ENCODE results near the gene SMAD7. TPM values are rescaled to one million over a fixed set of nuclear protein-coding genes. Genes with fewer than 3 reads are reported as not detected.

Gene SMAD7
- total RNA-seq, 6 experiments from 2014 or later = 29.6 to 35.8 (median 30.7) TPM

DNA sequence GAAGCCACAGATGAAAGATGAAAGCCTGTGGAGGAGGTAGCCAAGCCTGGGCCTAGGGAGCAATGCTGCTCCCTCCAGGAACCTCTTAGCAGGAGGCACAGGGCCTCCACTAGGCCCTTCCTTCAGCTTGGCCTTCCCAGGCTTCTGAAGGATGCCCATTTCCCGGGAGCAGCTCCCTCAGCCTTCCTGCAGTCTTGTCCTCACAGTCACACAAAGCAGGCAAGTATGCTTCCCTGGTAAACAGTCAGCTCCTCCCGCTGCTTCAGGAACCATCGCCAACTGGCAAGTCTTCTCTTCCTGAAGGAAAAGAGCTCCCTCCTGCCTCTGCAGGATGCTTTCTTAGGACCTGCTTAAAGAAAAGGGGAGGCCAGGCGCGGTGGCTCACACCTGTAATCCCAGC is 53.2 kb downstream of the SMAD7 start:
- DNase-seq = no peak

DNA sequence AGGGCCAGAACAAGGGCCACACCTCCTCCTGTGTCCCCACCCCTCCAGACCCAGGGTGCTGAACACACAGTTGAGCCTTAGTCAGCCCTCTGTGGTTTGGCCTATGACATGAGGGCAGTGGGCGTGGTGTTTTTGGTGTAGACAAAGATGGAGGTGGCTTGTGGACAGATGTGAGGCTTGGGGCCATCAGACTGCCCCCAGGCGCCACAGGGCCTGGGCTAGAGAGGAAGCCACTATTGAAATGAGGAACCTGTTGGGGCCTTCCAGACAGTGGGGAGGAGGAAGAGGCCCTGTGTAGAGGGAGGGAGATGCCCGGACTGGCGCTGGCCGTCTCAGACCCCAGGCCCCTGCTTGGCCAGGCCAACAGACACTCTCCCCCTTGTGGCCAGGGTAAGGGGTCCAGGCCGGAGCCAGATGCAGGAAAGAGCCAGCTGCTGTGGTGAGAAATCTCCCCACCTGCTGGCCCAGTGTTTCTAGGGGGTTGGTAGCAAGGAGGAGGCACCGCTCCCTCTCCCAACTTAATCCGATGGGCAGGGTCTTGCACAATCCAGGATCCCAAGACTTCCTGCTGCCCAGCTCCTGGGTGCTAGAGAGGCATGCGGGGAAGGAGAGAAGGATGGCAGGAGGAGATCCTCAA is 53.8 kb downstream of the SMAD7 start:
- no peak for DNase-seq
- peaks cover 6% of the 10 kb centered on the region for H3K9me3 Mint-ChIP-seq
- TF ChIP-seq, protein P1, sequence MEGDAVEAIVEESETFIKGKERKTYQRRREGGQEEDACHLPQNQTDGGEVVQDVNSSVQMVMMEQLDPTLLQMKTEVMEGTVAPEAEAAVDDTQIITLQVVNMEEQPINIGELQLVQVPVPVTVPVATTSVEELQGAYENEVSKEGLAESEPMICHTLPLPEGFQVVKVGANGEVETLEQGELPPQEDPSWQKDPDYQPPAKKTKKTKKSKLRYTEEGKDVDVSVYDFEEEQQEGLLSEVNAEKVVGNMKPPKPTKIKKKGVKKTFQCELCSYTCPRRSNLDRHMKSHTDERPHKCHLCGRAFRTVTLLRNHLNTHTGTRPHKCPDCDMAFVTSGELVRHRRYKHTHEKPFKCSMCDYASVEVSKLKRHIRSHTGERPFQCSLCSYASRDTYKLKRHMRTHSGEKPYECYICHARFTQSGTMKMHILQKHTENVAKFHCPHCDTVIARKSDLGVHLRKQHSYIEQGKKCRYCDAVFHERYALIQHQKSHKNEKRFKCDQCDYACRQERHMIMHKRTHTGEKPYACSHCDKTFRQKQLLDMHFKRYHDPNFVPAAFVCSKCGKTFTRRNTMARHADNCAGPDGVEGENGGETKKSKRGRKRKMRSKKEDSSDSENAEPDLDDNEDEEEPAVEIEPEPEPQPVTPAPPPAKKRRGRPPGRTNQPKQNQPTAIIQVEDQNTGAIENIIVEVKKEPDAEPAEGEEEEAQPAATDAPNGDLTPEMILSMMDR (IDR thresholded peaks at IDR 0.05) = peak; percentile 35
- peak overlapping the region; percentile 18 for H3K27ac Mint-ChIP-seq
- H3K4me3 Mint-ChIP-seq = no peak overlapping the region
- no peaks in the 10 kb centered on the region; the same call in 1 of the 2 replicates for H3K27me3 Mint-ChIP-seq (ENCODE audit: insufficient read depth)
- peaks cover 41% of the 10 kb centered on the region for H3K4me1 Mint-ChIP-seq (ENCODE audit: low read depth)
- peaks cover 13% of the 10 kb centered on the region; the same call in 1 of the 2 replicates for H3K36me3 Mint-ChIP-seq (ENCODE audit: low read depth)

More for the DNA sequence above, 53.2 kb downstream of the SMAD7 start:
- Mint-ChIP-seq H3K36me3 (ENCODE audit: low read depth) (peaks cover 13% of the 10 kb centered on the region; the same call in 1 of the 2 replicates), H3K9me3 (peaks cover 6% of the 10 kb centered on the region), H3K4me3 (no peak overlapping the region), H3K27ac (no peak overlapping the region; the same call in 1 of the 2 replicates), H3K4me1 (ENCODE audit: low read depth) (peaks cover 47% of the 10 kb centered on the region), H3K27me3 (ENCODE audit: insufficient read depth) (no peaks in the 10 kb centered on the region; the same call in 1 of the 2 replicates)
- TF ChIP-seq, protein P1 (IDR thresholded peaks at IDR 0.05) = no peak

DNA sequence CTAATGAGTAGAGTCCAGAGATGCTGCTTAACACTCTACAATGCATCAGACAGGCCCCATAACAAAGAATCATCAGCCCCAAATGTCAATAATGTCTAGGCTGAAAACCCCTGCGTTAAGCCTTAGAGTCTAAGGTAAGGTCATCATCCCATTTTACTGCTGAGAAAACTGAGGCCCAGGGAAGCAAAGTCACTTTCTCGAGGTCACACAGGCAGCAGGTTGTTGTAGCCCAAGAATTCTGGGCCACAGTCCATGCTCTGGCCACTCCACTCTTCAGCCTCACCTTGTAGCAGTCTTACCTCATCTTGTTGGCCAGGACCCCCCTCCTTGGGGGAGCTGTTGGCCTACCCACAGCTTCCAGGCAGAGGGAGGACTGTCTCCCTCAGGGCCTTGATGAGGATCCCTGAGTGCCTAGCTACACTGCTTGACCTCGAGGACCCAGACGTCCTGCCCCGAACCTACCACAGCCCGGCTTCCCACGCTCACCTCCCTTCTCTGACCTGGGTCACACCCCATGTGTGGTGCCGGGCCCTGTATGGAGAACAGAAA is 54.4 kb downstream of the SMAD7 start:
- TF ChIP-seq, protein P1 (IDR thresholded peaks at IDR 0.05) = no peak
- peaks cover 35% of the 10 kb centered on the region for H3K4me1 Mint-ChIP-seq (ENCODE audit: low read depth)
- H3K9me3 Mint-ChIP-seq = peaks cover 6% of the 10 kb centered on the region
- peak overlapping the region; percentile 18; the same call in 1 of the 2 replicates for H3K27ac Mint-ChIP-seq
- H3K27me3 Mint-ChIP-seq (ENCODE audit: insufficient read depth) = no peaks in the 10 kb centered on the region; the same call in 1 of the 2 replicates
- peaks cover 13% of the 10 kb centered on the region; the same call in 1 of the 2 replicates for H3K36me3 Mint-ChIP-seq (ENCODE audit: low read depth)
- no peak overlapping the region for H3K4me3 Mint-ChIP-seq
- no peak for DNase-seq

DNA sequence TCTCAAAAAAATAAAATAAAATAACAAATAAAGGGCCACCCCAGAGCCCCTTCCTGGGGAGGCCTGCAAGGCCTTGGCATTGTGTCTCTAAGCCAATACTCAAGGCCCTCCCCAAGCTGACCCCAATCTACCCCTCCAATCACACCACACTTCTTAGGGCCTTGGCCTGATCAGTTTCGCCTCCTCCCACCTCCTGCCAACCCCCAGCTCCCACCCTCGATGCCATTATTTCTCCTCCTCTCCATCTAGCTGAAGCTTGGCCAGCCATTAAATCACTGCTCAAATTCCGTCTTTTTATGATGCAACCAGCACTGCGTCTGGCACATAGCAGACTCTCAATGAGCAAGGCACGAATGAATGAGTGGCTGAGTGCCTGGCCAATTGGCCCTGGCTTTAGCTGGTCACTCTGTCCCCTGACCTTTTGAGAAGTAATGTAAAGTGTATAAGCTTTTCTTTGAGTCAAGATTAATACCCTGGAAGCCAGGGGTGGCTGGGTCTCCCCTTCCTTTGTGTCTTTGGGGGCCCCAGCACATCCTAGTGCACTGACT is 55.9 kb downstream of the SMAD7 start:
- H3K4me1 Mint-ChIP-seq (ENCODE audit: low read depth) = peaks cover 20% of the 10 kb centered on the region
- no peak for DNase-seq
- H3K27ac Mint-ChIP-seq = no peak overlapping the region
- peaks cover 13% of the 10 kb centered on the region; the same call in 1 of the 2 replicates for H3K36me3 Mint-ChIP-seq (ENCODE audit: low read depth)
- no peaks in the 10 kb centered on the region; the same call in 1 of the 2 replicates for H3K27me3 Mint-ChIP-seq (ENCODE audit: insufficient read depth)
- H3K4me3 Mint-ChIP-seq = no peak overlapping the region
- H3K9me3 Mint-ChIP-seq = peaks cover 6% of the 10 kb centered on the region
- TF ChIP-seq, protein P1 (IDR thresholded peaks at IDR 0.05) = no peak

DNA sequence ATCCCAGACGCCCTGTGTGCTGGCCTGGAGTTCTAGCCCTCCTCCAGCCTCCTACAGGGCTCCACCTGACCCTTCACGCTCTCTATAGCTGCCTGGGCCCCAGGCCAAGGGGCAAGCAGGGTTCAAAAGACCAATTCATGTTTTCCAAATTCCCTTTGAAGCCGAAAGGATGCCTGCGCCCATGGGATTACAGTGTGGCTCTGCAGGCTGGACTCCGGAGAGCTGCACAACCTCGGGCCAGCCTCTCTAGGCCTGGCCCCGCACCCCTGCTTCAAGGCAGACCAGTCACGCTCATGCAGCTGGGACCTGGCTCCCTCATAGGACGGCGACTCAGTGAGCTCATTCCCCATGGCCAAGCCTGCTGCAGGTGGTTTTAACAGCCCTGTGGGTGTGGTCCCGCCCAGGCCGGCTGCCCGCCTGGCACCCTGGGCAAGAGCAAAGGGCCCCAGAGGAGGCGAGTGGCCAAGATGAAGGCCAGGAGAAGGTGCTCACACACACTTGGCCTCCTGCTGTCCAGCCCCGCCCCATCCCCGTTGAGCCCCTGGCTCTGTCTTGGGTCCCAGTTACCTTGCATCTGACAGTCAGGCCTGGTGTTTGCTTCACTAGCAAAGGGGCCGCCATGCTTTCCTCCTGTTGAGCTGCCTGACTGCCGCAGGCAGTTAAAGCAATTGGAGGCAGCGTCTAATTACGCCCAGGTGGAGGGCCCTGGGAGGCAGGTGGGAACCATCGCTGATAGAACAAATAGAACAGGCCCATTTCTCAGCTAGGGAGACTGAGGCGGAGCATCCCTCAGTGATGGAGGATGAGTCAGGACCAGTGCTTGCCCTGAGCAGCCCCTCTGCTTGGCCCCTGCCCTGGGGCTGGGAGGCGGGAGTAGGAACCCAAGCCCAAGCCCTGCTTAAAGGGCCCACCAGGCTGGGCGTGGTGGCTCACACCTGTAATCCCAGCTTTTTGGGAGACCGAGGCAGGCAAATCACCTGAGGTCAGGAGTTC is 56.9 kb downstream of the SMAD7 start:
- Mint-ChIP-seq H3K4me1 (ENCODE audit: low read depth) (peaks cover 18% of the 10 kb centered on the region), H3K4me3 (no peak overlapping the region), H3K27me3 (ENCODE audit: insufficient read depth) (no peaks in the 10 kb centered on the region; the same call in 1 of the 2 replicates), H3K9me3 (no peaks in the 10 kb centered on the region), H3K27ac (no peak overlapping the region), H3K36me3 (ENCODE audit: low read depth) (0 out of 2 replicates have a peak, but pooled peaks cover 6% of the 10 kb centered on the region)
- DNase-seq = no peak
- TF ChIP-seq, protein P1 (IDR thresholded peaks at IDR 0.05) = no peak
